ENCODE data around the gene ST7.

DNA sequence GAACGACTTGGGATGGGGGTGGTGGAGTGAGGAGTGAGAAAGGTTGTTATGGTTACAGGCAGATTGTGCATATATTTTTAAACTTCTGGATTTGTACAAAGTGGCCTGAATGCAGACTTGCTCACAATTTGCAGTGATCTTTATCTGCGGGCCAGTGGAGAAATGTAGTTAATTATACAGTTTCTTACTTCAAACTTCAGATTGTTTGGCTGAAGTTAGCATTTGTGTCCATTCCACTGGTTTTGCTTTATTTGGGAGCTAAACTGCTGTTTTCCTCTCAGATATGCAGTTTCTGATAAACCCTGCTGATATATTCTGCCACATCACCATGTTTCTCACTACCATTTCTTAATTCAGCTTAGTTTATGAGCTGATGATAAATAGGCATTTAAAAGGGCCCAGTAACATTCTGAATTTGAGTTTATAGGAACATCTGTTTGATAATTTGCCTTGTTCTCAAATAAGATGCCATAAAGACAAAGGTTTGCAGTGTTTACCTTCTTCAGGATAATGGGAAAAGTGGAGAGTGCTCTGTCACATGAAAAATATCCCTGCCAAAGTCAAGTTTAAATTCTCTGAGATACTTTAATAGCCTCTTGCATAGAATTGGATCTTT, 170.1 kb downstream of the ST7 start:
- TF ChIP-seq, protein P1, sequence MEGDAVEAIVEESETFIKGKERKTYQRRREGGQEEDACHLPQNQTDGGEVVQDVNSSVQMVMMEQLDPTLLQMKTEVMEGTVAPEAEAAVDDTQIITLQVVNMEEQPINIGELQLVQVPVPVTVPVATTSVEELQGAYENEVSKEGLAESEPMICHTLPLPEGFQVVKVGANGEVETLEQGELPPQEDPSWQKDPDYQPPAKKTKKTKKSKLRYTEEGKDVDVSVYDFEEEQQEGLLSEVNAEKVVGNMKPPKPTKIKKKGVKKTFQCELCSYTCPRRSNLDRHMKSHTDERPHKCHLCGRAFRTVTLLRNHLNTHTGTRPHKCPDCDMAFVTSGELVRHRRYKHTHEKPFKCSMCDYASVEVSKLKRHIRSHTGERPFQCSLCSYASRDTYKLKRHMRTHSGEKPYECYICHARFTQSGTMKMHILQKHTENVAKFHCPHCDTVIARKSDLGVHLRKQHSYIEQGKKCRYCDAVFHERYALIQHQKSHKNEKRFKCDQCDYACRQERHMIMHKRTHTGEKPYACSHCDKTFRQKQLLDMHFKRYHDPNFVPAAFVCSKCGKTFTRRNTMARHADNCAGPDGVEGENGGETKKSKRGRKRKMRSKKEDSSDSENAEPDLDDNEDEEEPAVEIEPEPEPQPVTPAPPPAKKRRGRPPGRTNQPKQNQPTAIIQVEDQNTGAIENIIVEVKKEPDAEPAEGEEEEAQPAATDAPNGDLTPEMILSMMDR (IDR thresholded peaks at IDR 0.05), result no peak
- no peak for TF ChIP-seq EZH2 (IDR thresholded peaks at IDR 0.05; ENCODE audit: borderline replicate concordance, insufficient read depth, low read depth, low read length, poor library complexity, severe bottlenecking)
